Ectodermal cell (in vitro differentiated cells): ENCODE results near the gene MGST2.

Source experiments
- H3K27ac ChIP-seq: 2 replicates; pipeline ENCODE4 v1.7.0; 2013; ENCODE audit warnings: mild to moderate bottlenecking, low read depth, low read length; ENCODE audit not compliant: insufficient read depth, poor library complexity, severe bottlenecking
- H3K27me3 ChIP-seq: 2 replicates; pipeline ENCODE4 v1.7.0; 2013; ENCODE audit warnings: mild to moderate bottlenecking, low read length; ENCODE audit not compliant: insufficient read depth, control insufficient read depth, poor library complexity, severe bottlenecking
- H3K36me3 ChIP-seq: one replicate; pipeline ENCODE4 v1.7.0; 2013; ENCODE audit warnings: low read length; ENCODE audit not compliant: control insufficient read depth, insufficient read depth
- H3K4me1 ChIP-seq: one replicate; pipeline ENCODE4 v1.7.0; 2013; ENCODE audit warnings: low read length; ENCODE audit not compliant: control insufficient read depth, insufficient read depth
- H3K4me3 ChIP-seq: 2 replicates; pipeline ENCODE4 v1.7.0; 2013; ENCODE audit warnings: low read depth, low read length, control low read depth; ENCODE audit not compliant: insufficient read depth
- H3K9me3 ChIP-seq: 2 replicates; pipeline ENCODE4 v1.7.0; 2013; ENCODE audit warnings: mild to moderate bottlenecking, low read length, moderate library complexity; ENCODE audit not compliant: control insufficient read depth
- WGBS, 2 experiments: methylation state at CpG; one replicate each; pipeline ENCODE4 v1.1.7; 2013; ENCODE audit warnings: missing lambda C conversion rate in 2 of 2; 5-methylcytosine and 5-hydroxymethylcytosine counted together

MGST2 gene

GRCh38 chr4:139669335-139669734 is 3.7 kb downstream of the MGST2 start:
- no peak overlapping the region for H3K4me3 ChIP-seq
- 87 to 89% methylated on average over 6 of the region's 6 CpGs for WGBS, 2 experiments
- H3K36me3 ChIP-seq: no peaks in the 10 kb centered on the region
- no peaks in the 10 kb centered on the region for H3K9me3 ChIP-seq
- H3K27me3 ChIP-seq: no peaks in the 10 kb centered on the region
- H3K27ac ChIP-seq: no peak overlapping the region
- no peaks in the 10 kb centered on the region for H3K4me1 ChIP-seq

- no peaks in the 10 kb centered on the region for H3K4me1 ChIP-seq
- H3K4me3 ChIP-seq: no peak overlapping the region
- no peaks in the 10 kb centered on the region for H3K9me3 ChIP-seq
- WGBS, 2 experiments: 84 to 87% methylated on average over 6 of the region's 6 CpGs
- no peaks in the 10 kb centered on the region for H3K27me3 ChIP-seq
- H3K36me3 ChIP-seq: no peaks in the 10 kb centered on the region
- no peak overlapping the region for H3K27ac ChIP-seq
Observed at GRCh38 chr4:139669890-139670289, 4.3 kb downstream of the MGST2 start.

GRCh38 chr4:139670775-139671174 is 5.2 kb downstream of the MGST2 start:
- Histone ChIP-seq H3K4me3 (no peak overlapping the region), H3K9me3 (no peaks in the 10 kb centered on the region), H3K27ac (no peak overlapping the region), H3K27me3 (no peaks in the 10 kb centered on the region), H3K4me1 (no peaks in the 10 kb centered on the region), H3K36me3 (no peaks in the 10 kb centered on the region)
- WGBS, 2 experiments: 87 to 88% methylated on average over 3 of the region's 3 CpGs

GRCh38 chr4:139672215-139672614 is 6.6 kb downstream of the MGST2 start:
- Histone ChIP-seq H3K27me3 (no peaks in the 10 kb centered on the region), H3K36me3 (no peaks in the 10 kb centered on the region), H3K4me1 (no peaks in the 10 kb centered on the region), H3K9me3 (no peaks in the 10 kb centered on the region), H3K27ac (no peak overlapping the region), H3K4me3 (no peak overlapping the region)
- 86 to 96% methylated on average over 2 of the region's 2 CpGs for WGBS, 2 experiments

- no peak overlapping the region for H3K4me3 ChIP-seq
- H3K27ac ChIP-seq: no peak overlapping the region
- WGBS, 2 experiments: 95 to 98% methylated on average over 4 of the region's 4 CpGs
- no peaks in the 10 kb centered on the region for H3K27me3 ChIP-seq
- H3K4me1 ChIP-seq: no peaks in the 10 kb centered on the region
- H3K36me3 ChIP-seq: no peaks in the 10 kb centered on the region
- H3K9me3 ChIP-seq: no peaks in the 10 kb centered on the region
Observed at GRCh38 chr4:139672732-139673131, 7.1 kb downstream of the MGST2 start.

- no peak overlapping the region for H3K4me3 ChIP-seq
- no peaks in the 10 kb centered on the region for H3K4me1 ChIP-seq
- no peaks in the 10 kb centered on the region for H3K27me3 ChIP-seq
- 93 to 95% methylated on average over 10 of the region's 10 CpGs for WGBS, 2 experiments
- no peak overlapping the region for H3K27ac ChIP-seq
- H3K36me3 ChIP-seq: no peaks in the 10 kb centered on the region
- H3K9me3 ChIP-seq: no peaks in the 10 kb centered on the region
Observed at GRCh38 chr4:139674875-139675550, 9.4 kb downstream of the MGST2 start.

GRCh38 chr4:139675651-139676050 is 10.0 kb downstream of the MGST2 start:
- Histone ChIP-seq H3K36me3 (no peaks in the 10 kb centered on the region), H3K9me3 (no peaks in the 10 kb centered on the region), H3K27ac (no peak overlapping the region), H3K27me3 (no peaks in the 10 kb centered on the region), H3K4me1 (no peaks in the 10 kb centered on the region), H3K4me3 (no peak overlapping the region)
- 98% methylated on average over 9 of the region's 9 CpGs for WGBS, 2 experiments

GRCh38 chr4:139676365-139676764 is 10.7 kb downstream of the MGST2 start:
- H3K4me3 ChIP-seq: no peak overlapping the region
- H3K36me3 ChIP-seq: no peaks in the 10 kb centered on the region
- WGBS, 2 experiments: 95 to 96% methylated on average over 2 of the region's 2 CpGs
- H3K27ac ChIP-seq: no peak overlapping the region
- no peaks in the 10 kb centered on the region for H3K9me3 ChIP-seq
- no peaks in the 10 kb centered on the region for H3K27me3 ChIP-seq
- no peaks in the 10 kb centered on the region for H3K4me1 ChIP-seq

GRCh38 chr4:139676913-139677585 is 11.4 kb downstream of the MGST2 start:
- no peak overlapping the region for H3K4me3 ChIP-seq
- WGBS, 2 experiments: 94 to 95% methylated on average over 4 of the region's 4 CpGs
- no peaks in the 10 kb centered on the region for H3K27me3 ChIP-seq
- no peaks in the 10 kb centered on the region for H3K36me3 ChIP-seq
- no peaks in the 10 kb centered on the region for H3K9me3 ChIP-seq
- peaks cover under 1% of the 10 kb centered on the region for H3K4me1 ChIP-seq
- no peak overlapping the region for H3K27ac ChIP-seq

GRCh38 chr4:139682309-139682708 is 16.7 kb downstream of the MGST2 start:
- Histone ChIP-seq H3K36me3 (no peaks in the 10 kb centered on the region), H3K4me3 (no peak overlapping the region), H3K9me3 (no peaks in the 10 kb centered on the region), H3K27ac (no peak overlapping the region), H3K4me1 (peaks cover 11% of the 10 kb centered on the region), H3K27me3 (no peaks in the 10 kb centered on the region)
- WGBS, 2 experiments: 57 to 65% methylated on average over 2 of the region's 2 CpGs
